T-helper 9 cell (primary cell): Measurements from ENCODE around the gene SORL1.
"Not testable (repeated sequence)": the region's sequence is repeated elsewhere in the genome, so short reads cannot be mapped to it uniquely, and the experiment has no call there.

Experiments
- DNase-seq: peaks from one replicate; pipeline ENCODE4 v3.0.0-alpha.2; 2020

The SORL1 gene

GRCh38 chr11:121595717-121596161 is 143.6 kb downstream of the SORL1 start:
- no peak for DNase-seq

- no peak for DNase-seq
These were observed 144.4 kb downstream of the SORL1 start for GRCh38 chr11:121596195-121597155.

GRCh38 chr11:121603316-121603715 is 151.2 kb downstream of the SORL1 start:
- no peak for DNase-seq

DNA sequence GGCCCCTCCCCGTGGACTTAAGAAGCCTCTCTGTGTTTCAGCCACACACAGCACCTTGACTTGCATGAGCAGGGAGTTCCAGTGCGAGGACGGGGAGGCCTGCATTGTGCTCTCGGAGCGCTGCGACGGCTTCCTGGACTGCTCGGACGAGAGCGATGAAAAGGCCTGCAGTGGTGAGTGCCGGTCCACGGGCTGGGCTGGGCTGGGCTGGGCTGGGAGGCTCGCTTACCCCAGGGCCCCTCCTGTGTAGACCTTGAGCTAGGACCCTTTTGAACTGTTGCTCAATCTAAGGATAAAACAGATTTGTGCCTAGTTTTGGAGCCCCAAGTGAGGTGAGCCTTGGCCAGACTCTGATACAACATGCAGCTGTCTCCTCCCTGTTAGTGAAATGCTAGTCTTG is 152.0 kb downstream of the SORL1 start:
- no peak for DNase-seq

DNA sequence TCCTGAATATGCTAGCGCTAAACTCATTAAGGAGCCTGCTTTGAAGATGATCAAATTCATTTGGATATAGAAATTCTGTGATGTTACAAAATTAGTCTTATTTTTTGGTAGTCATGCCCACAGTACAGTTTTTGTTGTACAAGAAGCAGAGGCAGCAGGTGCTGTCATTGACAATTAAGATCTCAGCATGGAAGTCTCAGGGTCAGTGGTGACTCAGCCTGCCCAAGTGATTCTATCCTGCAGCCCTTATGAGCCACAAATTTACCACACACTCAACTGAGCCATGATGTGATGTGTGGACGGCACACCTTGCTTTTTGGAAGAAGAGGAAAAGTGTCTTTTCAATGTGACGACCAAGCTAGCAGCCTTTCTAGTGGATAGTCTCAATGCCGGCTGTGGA is 154.2 kb downstream of the SORL1 start:
- no peak for DNase-seq

DNA sequence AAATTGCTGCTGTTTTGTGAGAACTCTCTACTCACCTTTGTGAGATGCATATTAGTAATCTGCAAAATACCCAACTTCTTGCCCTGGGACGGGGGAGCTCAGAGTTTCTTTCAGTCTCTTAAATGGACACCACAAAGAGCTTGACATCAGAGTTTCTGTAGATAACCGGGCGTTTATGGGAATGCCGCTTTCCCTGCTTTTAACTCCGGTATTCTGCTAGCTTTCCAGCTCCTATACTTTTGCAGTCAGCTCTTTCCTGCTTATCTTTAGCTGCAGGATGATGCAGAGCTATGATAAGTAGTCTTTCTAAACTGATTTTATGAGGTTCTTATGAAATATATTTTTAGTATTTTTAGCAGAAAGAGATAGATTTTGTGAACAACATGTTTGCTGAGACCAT is 155.2 kb downstream of the SORL1 start:
- DNase-seq: no peak

DNA sequence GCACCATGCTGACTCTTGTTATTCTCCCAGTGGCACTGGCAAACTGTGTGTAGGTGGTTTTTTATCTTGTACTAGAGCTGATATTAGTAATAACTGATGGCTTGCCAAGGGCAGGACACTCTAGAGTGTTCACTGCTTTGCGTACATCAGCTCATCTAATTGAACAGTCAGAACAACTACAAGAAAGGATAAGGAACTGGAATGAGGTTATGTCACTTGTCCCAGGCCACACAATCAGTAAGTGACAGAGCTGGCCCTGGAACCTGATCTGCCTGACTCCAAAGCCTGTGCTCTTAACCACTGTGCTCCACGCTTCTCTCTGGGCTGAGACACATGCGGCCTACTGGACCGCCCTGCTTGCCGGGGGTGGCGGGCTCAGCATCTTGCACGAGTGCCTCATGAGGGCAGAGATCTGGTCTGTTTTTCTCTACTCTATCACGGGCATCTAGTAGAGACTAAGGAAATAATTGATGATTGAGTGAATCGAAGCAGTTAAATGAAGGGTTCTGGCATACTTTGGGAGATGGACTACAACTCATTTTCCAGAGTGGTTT is 156.5 kb downstream of the SORL1 start:
- no peak for DNase-seq

GRCh38 chr11:121610706-121611105 is 158.6 kb downstream of the SORL1 start:
- no peak for DNase-seq

DNA sequence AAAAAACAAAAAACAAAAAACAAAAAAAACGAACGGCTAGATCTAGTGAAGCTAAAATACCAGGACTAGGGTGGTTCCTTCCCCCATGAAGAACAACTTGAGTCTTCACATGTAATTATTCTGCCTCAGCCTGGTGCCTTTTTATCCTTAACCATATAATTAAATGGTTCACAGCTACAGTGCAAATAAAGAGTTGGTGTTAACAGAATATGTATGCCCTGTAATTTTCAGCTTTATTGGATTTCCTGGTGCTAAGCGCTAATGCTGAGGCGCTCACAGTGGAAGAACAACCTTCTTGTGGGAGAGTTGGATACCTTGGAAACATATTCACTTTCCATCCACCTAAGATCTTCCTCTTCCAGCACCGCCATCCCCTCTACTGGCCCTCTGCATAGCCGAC is 159.1 kb downstream of the SORL1 start:
- DNase-seq: no peak

DNA sequence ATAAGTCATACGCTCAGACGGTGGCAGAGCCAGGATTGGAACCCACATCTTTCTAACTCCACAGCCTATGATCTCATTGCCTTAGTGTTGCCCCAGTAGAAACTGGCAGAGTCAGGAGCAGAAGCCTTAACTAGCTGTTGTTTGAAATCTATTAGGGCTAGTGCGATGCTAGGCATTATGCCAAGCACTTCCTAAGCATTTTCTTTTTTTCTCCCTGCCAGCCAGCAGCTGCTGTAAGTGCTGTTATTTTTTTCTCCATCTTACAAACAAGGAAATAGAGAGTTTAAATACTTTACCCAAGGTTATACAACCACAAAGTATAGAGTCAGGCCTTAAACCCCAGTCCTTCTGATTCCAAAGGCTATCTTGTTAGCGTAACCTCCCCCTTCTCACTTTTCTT is 161.6 kb downstream of the SORL1 start:
- DNase-seq: no peak

DNA sequence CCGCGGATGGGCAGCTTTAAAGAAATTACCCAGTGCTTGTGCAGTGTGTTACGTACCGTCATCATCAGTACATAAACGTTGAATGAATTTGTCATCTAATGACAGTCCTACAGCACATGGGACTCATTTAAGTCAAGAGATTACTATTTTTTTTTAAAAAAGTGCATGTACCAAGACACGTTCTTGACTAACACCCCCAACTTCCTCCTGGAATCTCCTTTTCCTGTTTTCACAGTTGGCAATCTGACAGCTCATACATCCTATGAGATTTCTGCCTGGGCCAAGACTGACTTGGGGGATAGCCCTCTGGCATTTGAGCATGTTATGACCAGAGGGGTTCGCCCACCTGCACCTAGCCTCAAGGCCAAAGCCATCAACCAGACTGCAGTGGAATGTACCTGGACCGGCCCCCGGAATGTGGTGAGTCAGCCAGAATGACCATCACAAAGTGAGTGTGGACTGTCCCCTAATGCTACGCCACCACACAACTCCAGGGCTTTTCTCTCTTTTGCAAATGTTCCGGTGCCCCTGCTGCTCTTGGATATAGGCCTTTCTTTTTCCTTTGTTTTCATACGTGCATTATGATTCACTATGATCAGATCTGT is 162.6 kb downstream of the SORL1 start:
- no peak for DNase-seq

- no peak for DNase-seq
These were observed 163.4 kb downstream of the SORL1 start for GRCh38 chr11:121615501-121615900.

- no peak for DNase-seq
These were observed 166.4 kb downstream of the SORL1 start for GRCh38 chr11:121618516-121618915.

- DNase-seq: no peak
These were observed 173.8 kb downstream of the SORL1 start for GRCh38 chr11:121625777-121626506.

DNA sequence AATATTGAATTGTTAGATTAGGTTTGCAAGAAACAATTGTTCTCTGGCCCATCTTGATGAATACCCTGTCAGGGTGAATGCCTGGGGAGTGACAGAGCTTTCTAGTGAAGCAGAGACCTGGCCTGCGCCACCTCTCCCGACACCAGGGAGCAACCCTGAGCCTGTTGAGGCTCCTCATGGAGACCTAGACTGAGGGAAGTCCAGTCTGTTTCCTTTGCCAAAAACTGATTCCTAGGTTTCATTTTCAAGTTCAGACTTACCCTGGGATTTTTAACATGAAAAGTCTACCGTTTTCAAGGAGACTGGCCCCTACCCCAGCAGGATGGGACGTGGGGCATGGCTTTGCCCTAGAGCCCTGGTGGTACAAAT is 174.4 kb downstream of the SORL1 start:
- no peak for DNase-seq

DNA sequence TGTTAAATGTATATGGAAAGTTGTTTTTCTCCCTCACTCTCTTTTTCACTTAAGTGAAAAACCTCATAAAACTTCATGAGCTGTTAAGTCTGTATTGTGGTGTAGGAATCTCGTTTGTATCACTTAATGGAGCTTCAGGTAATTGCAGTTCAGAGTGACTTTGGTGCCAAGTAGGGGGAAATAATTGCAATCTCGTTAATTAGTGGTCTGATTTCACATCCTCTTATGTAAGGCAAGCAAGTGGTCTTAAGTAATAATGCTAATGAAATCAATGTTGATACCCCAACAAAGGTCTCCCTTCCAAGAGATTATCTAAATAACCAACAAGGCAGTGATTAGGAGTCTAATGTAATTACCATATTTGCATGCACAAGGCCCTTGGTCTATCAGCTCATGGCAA is 174.9 kb downstream of the SORL1 start:
- DNase-seq: no peak

- DNase-seq: no peak
These were observed 177.9 kb downstream of the SORL1 start for GRCh38 chr11:121630041-121630440.

DNA sequence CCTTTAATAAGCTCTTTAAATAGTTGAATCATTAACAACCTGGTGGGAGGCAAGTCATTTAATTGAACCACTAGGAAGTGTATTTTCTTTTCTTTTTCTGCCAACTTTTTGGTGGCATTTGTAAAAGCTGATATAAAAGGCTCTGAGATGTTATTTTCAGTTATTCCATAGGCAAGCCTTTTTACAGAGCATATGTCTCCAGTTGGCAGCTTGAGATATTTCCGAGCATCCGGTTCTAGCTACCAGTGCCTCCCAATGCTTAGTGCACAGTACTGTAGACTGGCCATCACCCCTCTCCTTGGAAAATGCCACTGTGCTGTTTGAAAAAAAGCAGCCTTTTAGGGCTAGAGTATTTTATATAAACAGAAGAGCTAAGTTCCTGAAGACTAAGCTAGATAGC is 179.3 kb downstream of the SORL1 start:
- DNase-seq: no peak

- no peak for DNase-seq
These were observed 182.2 kb downstream of the SORL1 start for GRCh38 chr11:121634273-121634672.

- DNase-seq: no peak
These were observed 182.8 kb downstream of the SORL1 start for GRCh38 chr11:121634889-121635288.

DNA sequence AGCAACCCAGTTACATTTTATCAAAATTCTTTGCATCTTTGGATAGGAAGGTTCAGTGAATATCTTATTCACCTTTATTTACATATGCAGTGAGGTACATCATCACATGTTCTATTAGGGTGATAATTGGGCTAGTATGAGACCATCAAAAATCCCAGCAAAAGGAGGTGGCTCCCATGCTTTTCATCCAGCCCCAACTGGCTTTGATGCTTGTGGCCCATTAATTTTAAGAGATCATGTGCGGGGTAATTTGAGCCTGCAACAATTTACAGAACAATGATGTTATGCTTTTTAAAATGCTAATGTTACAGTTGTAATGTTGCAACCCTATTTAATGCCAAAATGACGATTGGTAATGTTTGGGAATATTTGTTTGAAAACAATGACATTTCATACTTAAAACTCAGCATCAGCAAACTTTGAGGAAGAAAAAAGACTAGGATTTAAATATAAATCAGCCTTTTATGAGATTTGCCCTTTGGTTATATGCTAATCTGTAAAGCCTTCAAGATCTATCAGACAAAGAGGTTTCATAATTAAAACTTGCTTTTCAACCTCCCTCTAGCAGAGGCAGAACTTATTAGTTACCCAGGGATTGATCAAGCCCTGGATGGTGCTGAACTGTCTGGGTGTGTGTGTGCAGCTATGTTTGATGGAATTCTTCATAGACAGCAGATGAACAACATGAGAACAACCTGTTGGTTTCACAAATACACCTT is 184.1 kb downstream of the SORL1 start:
- no peak for DNase-seq

DNA sequence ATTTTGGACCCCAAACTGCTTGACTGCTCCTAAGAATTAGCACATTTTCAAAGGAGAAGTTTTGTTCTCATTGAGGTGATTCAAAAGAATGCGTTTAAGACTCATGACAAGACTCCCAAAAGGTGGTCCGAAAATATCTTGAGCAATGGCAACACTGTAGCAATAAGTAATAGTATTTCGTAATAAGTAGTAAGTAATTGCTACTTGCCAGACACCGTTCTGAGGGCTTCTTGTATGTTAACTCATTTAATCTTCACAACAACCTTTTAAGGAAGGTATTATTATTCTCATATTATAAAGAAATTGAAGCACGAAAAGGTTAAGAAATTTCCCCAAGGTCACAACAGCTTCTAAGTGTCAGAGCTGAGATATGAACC is 184.7 kb downstream of the SORL1 start:
- DNase-seq: no peak

DNA sequence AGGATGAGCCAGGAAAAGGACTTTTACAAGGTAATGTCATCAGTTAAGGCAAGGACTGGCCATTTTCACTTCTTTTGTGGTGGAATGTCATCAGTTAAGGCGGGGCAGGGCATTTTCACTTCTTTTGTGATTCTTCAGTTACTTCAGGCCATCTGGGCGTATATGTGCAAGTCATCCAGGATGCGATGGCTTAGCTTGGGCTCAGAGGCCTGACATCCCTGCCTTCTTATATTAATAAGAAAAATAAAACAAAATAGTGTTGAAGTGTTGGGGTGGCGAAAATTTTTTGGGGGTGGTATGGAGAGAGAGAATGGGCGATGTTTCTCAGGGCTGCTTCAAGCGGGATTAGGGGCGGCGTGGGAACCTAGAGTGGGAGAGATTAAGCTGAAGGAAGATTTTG is 185.5 kb downstream of the SORL1 start:
- DNase-seq: not testable (repeated sequence)
